Left renal cortex interstitium (tissue), 4 donors: ENCODE data around the gene OR5L1. TPM values are rescaled to one million over a fixed set of nuclear protein-coding genes. Genes with fewer than 3 reads are reported as not detected.

Source experiments
- DNase-seq, 4 donors: peaks; one replicate each; pipeline ENCODE4 v3.0.0-alpha.2; 2013; ENCODE audit warnings: low read depth in 4 of 4, low spot score in 2 of 4, missing footprints in 1 of 4
- polyA plus RNA-seq, 4 donors: library from polyadenylated mRNA; unstranded; fragments of 120-200 nt; gene quantifications; one replicate each; pipeline ENCODE4 v1.2.1, GENCODE V29; 2013; ENCODE audit not compliant: insufficient read length in 4 of 4

Gene OR5L1
- not detected for polyA plus RNA-seq

DNA sequence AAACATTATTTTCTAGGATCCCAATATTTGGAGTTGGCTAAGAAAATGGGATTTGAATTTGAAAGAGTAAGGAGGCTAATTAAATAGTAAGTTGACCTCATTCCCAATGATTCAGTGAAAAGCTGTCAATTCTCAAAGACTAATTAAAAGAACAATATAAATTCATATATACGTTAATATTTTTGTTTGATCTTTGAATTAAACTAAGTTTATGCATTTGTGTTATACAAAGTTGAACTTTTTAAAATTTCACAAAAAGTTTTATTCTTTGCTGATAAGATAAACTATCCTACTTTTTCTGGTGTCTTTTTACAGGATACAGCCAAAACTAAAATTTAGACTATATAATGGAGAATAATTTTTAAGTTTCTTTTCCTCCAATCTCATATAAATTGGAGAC, at the start of gene OR5L1:
Gene OR5L1, plus strand, starts transcription at position 301 of the 400 bp plus-strand sequence. CDS start 100 bp downstream, outside the sequence.
- no peak for DNase-seq

DNA sequence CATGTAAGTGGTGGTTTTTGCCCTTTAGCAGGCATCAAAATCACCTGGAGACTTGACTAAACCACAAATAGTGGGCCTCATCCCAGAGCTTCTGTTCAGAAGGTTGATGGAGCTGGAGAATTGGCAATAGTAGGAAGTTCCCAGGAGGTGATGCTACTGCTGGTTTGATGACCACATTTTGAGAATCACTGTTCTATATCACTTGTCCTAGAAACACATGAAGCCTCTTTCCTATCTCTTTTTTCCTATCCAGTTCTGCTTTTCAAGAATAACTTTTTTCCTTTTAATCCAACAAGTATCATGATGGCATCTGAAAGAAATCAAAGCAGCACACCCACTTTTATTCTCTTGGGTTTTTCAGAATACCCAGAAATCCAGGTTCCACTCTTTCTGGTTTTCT, 38.0 kb upstream of the OR5L1 start, which contains the start of gene OR5D13:
Gene OR5D13, plus strand, starts transcription at position 301 of the 400 bp plus-strand sequence. Its CDS starts 0 bp downstream, at position 301.
- DNase-seq: no peak

DNA sequence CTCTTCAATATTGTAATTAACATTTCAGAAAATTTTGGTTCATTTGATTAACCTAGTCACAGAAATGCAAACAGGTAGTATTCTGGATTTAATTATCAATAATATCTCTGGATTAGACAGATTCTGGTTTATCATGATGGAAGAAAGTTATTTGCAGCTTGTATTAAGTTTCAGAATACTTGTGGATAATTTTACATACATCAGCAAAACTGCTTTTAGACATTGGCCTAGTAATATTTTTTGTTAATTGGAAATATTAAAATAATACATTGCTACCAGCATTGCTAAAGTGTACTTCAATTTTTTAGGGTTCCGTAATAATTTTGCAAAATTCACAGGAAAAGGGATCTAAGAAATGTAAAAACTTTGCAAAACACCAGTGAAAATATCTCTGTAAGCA, 19.6 kb upstream of the OR5L1 start:
- no peak for DNase-seq

DNA sequence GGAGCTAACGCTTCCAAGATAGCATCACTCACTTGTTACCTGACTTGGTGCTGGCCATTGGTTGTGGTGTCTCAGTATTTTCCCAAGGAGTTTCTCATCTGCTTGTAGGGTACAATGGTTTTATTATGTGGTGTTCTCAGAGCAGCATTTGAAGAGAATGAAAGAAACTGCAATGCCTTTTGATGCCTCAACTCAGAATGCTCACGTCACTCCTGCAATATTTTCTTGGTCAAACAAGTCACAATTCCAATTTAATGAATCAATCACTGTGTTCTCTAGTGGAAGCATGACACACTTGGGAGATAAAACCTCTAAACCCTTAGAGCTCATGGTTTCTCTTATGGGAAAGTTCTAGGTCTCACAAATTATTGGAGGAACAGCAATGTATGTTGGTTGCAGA, 17.8 kb upstream of the OR5L1 start:
- no peak for DNase-seq

DNA sequence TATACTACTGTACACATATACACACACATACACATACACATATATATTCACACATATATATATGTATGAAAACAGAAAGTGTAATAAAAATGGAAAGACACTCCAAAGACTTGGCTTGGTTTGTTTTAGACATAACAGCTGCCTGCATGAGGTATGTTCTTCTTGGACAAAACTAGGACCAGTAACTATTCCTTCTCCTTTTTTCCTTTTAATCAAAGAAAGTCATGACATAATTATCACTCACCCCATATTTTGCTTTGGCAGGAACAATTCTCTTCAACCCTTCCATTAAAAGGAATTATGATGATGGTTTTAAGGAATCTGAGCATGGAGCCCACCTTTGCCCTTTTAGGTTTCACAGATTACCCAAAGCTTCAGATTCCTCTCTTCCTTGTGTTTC, 15.9 kb upstream of the OR5L1 start, which contains the start of gene OR5D14:
Gene OR5D14, plus strand, starts transcription at position 301 of the 400 bp plus-strand sequence. Its CDS starts 0 bp downstream, at position 301.
- DNase-seq: no peak

DNA sequence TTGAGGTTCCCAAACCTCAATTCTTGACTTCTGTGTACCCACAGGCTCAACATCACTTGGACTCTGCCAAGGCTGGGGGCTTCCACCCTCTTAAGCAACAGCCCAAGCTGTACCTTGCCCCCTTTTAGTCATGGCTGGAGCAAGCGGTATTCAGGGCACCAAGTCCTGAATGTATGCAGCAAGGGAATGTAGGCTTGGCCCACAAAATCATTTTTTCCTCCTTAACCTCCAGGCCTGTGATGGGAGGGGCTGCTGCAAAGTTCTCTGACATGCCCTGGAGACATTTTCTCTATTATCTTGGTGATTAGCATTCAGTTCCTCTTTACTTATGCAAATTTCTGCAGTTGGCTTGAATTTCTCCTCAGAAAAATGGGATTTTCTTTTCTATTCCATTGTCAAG, 4.9 kb upstream of the OR5L1 start:
- no peak for DNase-seq

DNA sequence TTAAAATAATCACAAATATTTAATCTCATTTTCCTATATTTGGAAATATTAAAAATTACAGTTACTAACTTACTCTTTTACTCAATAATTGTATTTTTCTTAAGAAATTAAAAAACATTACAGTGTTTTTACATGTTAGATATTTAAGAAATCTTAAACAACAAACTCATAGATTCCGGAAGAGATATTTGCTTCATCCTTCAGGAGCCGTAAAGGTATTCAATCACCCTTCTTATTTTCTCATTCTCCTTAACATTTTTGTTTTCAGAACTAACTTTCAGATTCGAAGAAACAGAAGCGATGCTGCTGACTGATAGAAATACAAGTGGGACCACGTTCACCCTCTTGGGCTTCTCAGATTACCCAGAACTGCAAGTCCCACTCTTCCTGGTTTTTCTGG, 8.2 kb downstream of the OR5L1 start, which contains the start of gene OR5D18:
Gene OR5D18, plus strand, starts transcription at position 301 of the 400 bp plus-strand sequence. Its CDS starts 0 bp downstream, at position 301.
- DNase-seq: no peak

DNA sequence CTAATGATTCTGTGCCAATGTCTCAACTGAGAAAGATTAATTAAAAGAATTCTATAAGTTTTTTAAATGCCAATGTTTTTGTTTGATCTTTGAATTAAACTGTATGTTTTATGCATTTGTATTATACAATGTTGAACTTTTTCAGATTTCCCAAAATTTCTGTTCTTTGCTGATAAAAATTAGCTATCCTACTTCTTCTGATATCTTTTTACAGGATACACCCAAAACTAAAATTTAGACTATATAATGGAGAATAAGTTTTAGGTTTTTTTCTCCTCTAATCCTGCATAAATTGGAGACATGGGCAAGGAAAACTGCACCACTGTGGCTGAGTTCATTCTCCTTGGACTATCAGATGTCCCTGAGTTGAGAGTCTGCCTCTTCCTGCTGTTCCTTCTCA, 15.8 kb downstream of the OR5L1 start, which contains the start of gene OR5L2:
Gene OR5L2, plus strand, starts transcription at position 301 of the 400 bp plus-strand sequence. Its CDS starts 0 bp downstream, at position 301.
- DNase-seq: no peak

DNA sequence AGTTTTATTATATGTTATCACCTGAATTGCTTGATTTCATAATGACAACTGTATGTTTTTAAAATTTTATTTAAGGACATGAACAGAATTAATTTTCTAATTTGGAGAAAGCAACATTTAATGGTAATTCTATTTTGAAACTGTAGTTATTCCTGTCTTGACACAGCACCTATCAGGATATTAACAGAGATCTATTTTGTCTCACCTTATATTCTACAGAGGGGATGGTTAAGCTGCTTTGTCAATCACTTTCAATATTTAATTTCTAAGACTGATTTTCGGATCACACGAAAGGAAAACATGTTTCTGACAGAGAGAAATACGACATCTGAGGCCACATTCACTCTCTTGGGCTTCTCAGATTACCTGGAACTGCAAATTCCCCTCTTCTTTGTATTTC, 27.3 kb downstream of the OR5L1 start, which contains the start of gene OR5D16:
Gene OR5D16, plus strand, starts transcription at position 301 of the 400 bp plus-strand sequence. Its CDS starts 0 bp downstream, at position 301.
- no peak for DNase-seq

DNA sequence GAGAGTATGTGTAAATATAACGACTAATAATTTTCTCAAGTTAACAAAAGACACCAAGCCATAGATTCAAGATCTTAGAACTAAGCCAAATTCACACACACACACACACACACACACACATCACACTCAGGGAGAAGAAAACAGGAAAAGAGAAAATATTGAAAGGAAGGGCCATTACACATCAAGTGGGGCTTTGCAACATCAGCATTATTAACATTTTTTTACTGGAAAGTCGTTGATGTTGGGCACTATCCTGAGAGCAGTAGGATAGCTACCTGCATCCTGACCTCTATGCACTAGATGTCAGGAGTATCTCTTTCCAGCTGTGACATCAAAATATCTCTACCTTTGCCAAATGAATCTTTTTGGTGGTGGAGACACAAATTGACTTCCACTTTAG, 36.3 kb downstream of the OR5L1 start:
- DNase-seq: no peak

DNA sequence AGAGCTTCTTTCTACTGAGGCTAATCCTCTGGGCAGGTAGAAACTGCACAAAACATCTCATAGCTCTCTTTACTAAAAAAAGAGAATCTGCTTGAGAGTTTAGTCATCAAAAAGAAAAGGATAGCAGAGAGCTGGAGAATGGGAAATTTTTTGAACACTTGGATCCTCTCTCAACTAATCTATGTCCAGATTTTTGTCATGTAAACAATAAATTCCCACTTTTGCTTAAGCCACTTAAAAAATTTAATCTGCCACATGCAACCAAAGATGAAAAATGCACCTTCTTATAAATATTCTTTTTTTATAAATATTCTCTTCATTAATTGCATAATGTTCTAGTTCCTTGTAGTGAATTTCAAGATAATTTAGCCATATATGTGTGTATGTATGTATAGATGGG, 37.9 kb downstream of the OR5L1 start:
- DNase-seq: no peak

DNA sequence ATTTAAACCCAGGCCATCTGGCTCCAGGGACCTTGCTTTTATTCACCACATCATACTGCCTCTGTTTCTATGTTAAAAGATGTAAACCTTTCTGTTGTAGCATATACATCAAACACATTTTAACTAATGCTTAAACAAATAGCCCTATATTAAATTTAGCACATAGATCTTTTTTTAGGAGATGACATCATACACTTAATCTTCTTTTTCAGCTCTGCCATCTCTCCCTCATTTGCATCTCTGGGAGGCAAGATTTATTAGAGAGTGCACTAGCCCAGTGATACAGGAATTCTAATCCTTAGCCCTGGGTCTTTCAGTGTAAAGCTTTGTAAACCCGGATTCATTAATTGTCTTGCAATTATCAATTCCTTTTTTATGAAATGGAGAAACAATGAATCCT, 41.0 kb downstream of the OR5L1 start:
- no peak for DNase-seq

DNA sequence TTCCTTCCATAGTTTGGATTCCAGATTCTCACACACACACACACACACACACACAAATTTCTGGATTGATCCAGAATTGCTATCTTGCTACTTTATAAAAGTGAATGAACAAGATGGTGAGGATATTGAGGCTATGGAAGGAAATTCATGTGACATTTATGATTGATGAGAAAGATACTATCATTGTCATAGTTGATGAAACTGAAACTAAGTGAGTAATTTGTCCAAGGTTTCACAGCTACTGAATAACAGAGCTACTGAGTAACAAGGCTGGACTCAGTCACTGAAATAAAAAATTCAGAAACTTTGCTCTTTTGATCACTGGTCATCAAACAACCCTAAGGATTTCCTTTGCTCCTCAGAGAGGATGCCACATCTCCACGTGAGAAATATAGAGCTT, 43.5 kb downstream of the OR5L1 start:
- no peak for DNase-seq

Other genes with a start within 250 kb of the OR5L1 start
- not detected for gene OR4C16, start 239.2 kb upstream of the OR5L1 start, polyA plus RNA-seq
- not detected for gene OR4C11, start 203.7 kb upstream of the OR5L1 start, polyA plus RNA-seq
- under 1 TPM; 0.08 to 0.17 (median 0.12) TPM for gene OR4P4, start 176.3 kb upstream of the OR5L1 start, polyA plus RNA-seq
- not detected for gene OR4S2, start 163.0 kb upstream of the OR5L1 start, polyA plus RNA-seq
- not detected for gene OR4C6, start 149.2 kb upstream of the OR5L1 start, polyA plus RNA-seq
- not detected for gene OR5D13, start 37.9 kb upstream of the OR5L1 start, polyA plus RNA-seq
- not detected for gene OR5D14, start 15.8 kb upstream of the OR5L1 start, polyA plus RNA-seq
- gene OR5D18, start 8.3 kb downstream of the OR5L1 start, polyA plus RNA-seq: not detected
- not detected for gene OR5L2, start 15.9 kb downstream of the OR5L1 start, polyA plus RNA-seq
- gene OR5D16, start 27.4 kb downstream of the OR5L1 start, polyA plus RNA-seq: not detected
- not detected for gene TRIM51, start 71.9 kb downstream of the OR5L1 start, polyA plus RNA-seq
- not detected for gene OR5W2, start 103.2 kb downstream of the OR5L1 start, polyA plus RNA-seq
- not detected for gene OR5I1, start 125.0 kb downstream of the OR5L1 start, polyA plus RNA-seq
- gene OR10AG1, start 158.6 kb downstream of the OR5L1 start, polyA plus RNA-seq: not detected
- gene OR5F1, start 183.3 kb downstream of the OR5L1 start, polyA plus RNA-seq: not detected
- under 1 TPM in 3 of 4 donors, not detected in 1; 0.03 to 0.09 (median 0.09) TPM for gene OR5AS1, start 216.3 kb downstream of the OR5L1 start, polyA plus RNA-seq